HCT116 (cell line): ENCODE results near the gene ACTN4.
"Not testable (repeated sequence)": the region's sequence is repeated elsewhere in the genome, so short reads cannot be mapped to it uniquely, and the experiment has no call there.

Source experiments
- EZH2 ChIP-seq: fragments of 200-600 bp; sonication (generic); IDR thresholded peaks from 2 replicates; pipeline ENCODE4 v1.6.1; 2017; ENCODE audit warnings: antibody characterized with exemption, mixed run types
- JUND ChIP-seq: IDR thresholded peaks from 2 replicates; pipeline ENCODE4 v1.6.1; 2012
- POLR2A ChIP-seq: IDR thresholded peaks from 2 replicates; pipeline ENCODE4 v1.7.0; 2011; ENCODE audit warnings: borderline replicate concordance; ENCODE audit not compliant: insufficient read depth, insufficient read length; ENCODE audit errors: extremely low read depth
- RAD21 ChIP-seq: IDR thresholded peaks from 2 replicates; pipeline ENCODE4 v1.6.1; 2012; ENCODE audit warnings: low read depth, mild to moderate bottlenecking
- SP1 ChIP-seq: IDR thresholded peaks from 2 replicates; pipeline ENCODE4 v1.6.1; 2012; ENCODE audit warnings: low read depth
- TF ChIP-seq, protein P1 (sequence below): IDR thresholded peaks from 2 replicates; pipeline ENCODE4 v1.6.1; 2012
- TF ChIP-seq, protein P2 (sequence below), 3 experiments: fragments of 200-600 bp in 1 of 3; sonication (generic) in 1 of 3; IDR thresholded peaks in 2 of 3; conservative IDR thresholded peaks in 1 of 3; 2 replicates each; pipeline ENCODE4 v1.5.1; 2012 to 2017; ENCODE audit warnings: low read depth in 2 of 3, low read length in 2 of 3, antibody characterized with exemption in 1 of 3, borderline replicate concordance in 1 of 3, control low read depth in 1 of 3, mild to moderate bottlenecking in 1 of 3, mixed read lengths in 1 of 3, mixed run types in 1 of 3, moderate library complexity in 1 of 3; ENCODE audit not compliant: insufficient read depth in 1 of 3

DNA sequence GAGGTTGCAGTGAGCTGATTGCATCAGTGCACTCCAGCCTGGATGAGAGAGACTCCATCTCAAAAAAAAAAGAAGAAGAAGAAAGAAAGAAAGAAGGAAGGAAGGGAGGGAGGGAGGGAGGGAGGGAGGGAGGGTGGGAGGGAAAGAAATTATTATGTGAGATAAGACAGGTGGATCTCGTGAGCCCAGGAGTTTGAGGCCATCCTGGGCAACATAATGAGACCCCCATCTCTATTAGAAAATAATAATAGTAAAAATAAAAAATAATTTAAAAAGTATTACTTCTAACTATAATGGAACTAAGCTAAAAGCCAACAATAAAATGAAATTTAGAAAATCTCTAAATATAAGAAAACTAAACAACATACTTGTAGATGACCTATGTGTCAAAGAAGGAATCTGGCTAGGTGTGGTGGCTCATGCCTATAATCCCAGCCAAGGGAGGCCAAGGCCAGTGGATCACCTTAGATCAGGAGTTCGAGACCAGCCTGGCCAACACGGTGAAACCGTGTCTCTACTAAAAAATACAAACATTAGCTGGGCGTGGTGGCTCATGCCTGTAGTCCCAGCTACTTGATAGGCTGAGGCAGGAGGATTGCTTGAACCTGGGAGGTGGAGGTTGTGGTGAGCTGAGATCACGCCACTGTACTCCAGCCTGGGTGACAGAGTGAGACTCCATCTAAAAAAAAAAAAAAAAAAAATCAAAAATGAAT lies 113.5 kb downstream of the ACTN4 start:
- not testable (repeated sequence) for TF ChIP-seq RAD21, POLR2A, SP1, JUND, EZH2
- TF ChIP-seq, protein P1, sequence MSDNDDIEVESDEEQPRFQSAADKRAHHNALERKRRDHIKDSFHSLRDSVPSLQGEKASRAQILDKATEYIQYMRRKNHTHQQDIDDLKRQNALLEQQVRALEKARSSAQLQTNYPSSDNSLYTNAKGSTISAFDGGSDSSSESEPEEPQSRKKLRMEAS: not testable (repeated sequence)
- TF ChIP-seq, protein P2, sequence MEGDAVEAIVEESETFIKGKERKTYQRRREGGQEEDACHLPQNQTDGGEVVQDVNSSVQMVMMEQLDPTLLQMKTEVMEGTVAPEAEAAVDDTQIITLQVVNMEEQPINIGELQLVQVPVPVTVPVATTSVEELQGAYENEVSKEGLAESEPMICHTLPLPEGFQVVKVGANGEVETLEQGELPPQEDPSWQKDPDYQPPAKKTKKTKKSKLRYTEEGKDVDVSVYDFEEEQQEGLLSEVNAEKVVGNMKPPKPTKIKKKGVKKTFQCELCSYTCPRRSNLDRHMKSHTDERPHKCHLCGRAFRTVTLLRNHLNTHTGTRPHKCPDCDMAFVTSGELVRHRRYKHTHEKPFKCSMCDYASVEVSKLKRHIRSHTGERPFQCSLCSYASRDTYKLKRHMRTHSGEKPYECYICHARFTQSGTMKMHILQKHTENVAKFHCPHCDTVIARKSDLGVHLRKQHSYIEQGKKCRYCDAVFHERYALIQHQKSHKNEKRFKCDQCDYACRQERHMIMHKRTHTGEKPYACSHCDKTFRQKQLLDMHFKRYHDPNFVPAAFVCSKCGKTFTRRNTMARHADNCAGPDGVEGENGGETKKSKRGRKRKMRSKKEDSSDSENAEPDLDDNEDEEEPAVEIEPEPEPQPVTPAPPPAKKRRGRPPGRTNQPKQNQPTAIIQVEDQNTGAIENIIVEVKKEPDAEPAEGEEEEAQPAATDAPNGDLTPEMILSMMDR (IDR thresholded peaks at IDR 0.05 in 2 of 3, conservative IDR thresholded peaks at IDR 0.05 in 1 of 3; ENCODE audit: borderline replicate concordance in 1 of 3, insufficient read depth in 1 of 3, low read depth in 2 of 3, low read length in 2 of 3): not testable (repeated sequence)
